Astrocyte (in vitro differentiated cells and primary cell): ENCODE results near the gene PHOSPHO1.

Experiments used
- CTCF ChIP-seq: IDR thresholded peaks from 2 replicates; pipeline ENCODE4 v1.5.1; 2011; ENCODE audit warnings: low read depth, mild to moderate bottlenecking, inconsistent platforms, low read length, moderate library complexity; ENCODE audit not compliant: insufficient read depth
- EZH2 ChIP-seq: IDR thresholded peaks from 2 replicates; pipeline ENCODE4 v1.6.1; 2012; ENCODE audit warnings: mild to moderate bottlenecking, low read length, inconsistent platforms; ENCODE audit not compliant: insufficient read depth

DNA sequence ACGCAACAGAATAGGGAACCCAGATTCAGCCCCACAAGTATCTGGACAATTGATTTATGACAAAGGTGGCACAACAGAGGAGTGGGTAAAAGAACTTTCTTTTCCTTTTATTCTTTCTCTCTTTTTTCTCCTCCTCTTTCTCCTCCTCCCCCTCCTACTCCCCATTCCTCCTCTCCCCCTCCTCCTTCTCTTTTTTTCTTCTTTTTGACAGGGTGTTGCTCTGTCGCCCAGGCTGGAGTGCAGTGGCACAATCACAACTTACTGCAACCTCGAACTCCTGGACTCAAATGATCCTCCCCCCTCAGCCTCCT is 36.3 kb downstream of the PHOSPHO1 start:
- TF ChIP-seq CTCF (no peak), EZH2 (no peak)
